ENCODE measurements around the gene FAR2.

DNA sequence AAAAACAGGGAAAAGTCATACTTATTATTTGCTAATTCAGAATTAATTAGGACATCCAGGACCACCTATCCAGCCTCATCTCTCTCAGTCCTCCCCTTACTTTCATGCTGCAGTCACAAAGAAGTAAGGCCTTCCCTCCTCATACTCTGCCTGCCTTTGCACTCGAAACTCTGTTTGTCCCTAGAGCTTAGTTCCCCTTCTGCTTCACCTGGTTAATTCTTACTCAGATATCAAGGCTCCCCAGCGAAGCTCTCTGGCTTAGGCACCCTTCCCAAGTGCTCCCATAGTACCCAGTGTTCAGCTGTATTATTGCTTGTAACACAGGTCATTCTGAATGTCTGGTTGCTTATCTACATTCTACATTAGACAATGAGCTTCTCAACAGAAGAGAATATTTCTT is 150.6 kb downstream of the FAR2 start:
- no peak for TF ChIP-seq POLR2A (IDR thresholded peaks at IDR 0.05)
- TF ChIP-seq, protein P1, sequence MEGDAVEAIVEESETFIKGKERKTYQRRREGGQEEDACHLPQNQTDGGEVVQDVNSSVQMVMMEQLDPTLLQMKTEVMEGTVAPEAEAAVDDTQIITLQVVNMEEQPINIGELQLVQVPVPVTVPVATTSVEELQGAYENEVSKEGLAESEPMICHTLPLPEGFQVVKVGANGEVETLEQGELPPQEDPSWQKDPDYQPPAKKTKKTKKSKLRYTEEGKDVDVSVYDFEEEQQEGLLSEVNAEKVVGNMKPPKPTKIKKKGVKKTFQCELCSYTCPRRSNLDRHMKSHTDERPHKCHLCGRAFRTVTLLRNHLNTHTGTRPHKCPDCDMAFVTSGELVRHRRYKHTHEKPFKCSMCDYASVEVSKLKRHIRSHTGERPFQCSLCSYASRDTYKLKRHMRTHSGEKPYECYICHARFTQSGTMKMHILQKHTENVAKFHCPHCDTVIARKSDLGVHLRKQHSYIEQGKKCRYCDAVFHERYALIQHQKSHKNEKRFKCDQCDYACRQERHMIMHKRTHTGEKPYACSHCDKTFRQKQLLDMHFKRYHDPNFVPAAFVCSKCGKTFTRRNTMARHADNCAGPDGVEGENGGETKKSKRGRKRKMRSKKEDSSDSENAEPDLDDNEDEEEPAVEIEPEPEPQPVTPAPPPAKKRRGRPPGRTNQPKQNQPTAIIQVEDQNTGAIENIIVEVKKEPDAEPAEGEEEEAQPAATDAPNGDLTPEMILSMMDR (IDR thresholded peaks at IDR 0.05): no peak
